GM19467 (cell line): ENCODE data around the gene TJAP1.

ENCODE experiments used
- ATAC-seq: cut with Tn5 transposase; IDR thresholded peaks from one replicate; pipeline ENCODE4 v1.9.1; 2021; ENCODE audit warnings: mild to moderate bottlenecking, moderate library complexity; ENCODE audit not compliant: unreplicated experiment

The TJAP1 gene

GRCh38 chr6:43477235-43478007 is at the start of gene TJAP1:
TSS of gene TJAP1 (plus strand) at chr6:43477570. CDS start at chr6:43499002, 21,432 bp downstream.
- ATAC-seq = peak; percentile 80

GRCh38 chr6:43428112-43428570 is 49.2 kb upstream of the TJAP1 start:
- no peak for ATAC-seq

- ATAC-seq = no peak
Measured at GRCh38 chr6:43428874-43429273, 48.5 kb upstream of the TJAP1 start.

- ATAC-seq = no peak
Measured at GRCh38 chr6:43432009-43432945, 45.1 kb upstream of the TJAP1 start.

GRCh38 chr6:43433148-43433547 is 44.2 kb upstream of the TJAP1 start:
- no peak for ATAC-seq

- ATAC-seq = no peak
Measured at GRCh38 chr6:43434001-43434840, 43.1 kb upstream of the TJAP1 start.

GRCh38 chr6:43434943-43435342 is 42.4 kb upstream of the TJAP1 start:
- ATAC-seq = no peak

- no peak for ATAC-seq
Measured at GRCh38 chr6:43435682-43436437, 41.5 kb upstream of the TJAP1 start.

- no peak for ATAC-seq
Measured at GRCh38 chr6:43436577-43437282, 40.6 kb upstream of the TJAP1 start.

GRCh38 chr6:43437700-43438099 is 39.7 kb upstream of the TJAP1 start:
- no peak for ATAC-seq

- ATAC-seq = no peak
Measured at GRCh38 chr6:43442935-43443334, 34.4 kb upstream of the TJAP1 start.

- ATAC-seq = no peak
Measured at GRCh38 chr6:43444036-43444435, 33.3 kb upstream of the TJAP1 start.

- no peak for ATAC-seq
Measured at GRCh38 chr6:43444582-43444981, 32.8 kb upstream of the TJAP1 start.

- no peak for ATAC-seq
Measured at GRCh38 chr6:43445576-43445975, 31.8 kb upstream of the TJAP1 start.

- no peak for ATAC-seq
Measured at GRCh38 chr6:43447604-43448003, 29.8 kb upstream of the TJAP1 start.

GRCh38 chr6:43448916-43449315 is 28.5 kb upstream of the TJAP1 start:
- no peak for ATAC-seq

GRCh38 chr6:43450699-43451131 is 26.7 kb upstream of the TJAP1 start:
- no peak for ATAC-seq

GRCh38 chr6:43451348-43451747 is 26.0 kb upstream of the TJAP1 start:
- ATAC-seq = no peak

GRCh38 chr6:43451939-43452338 is 25.4 kb upstream of the TJAP1 start:
- no peak for ATAC-seq
